ENCODE measurements around the gene IRX3. TPM values are rescaled to one million over a fixed set of nuclear protein-coding genes. Genes with fewer than 3 reads are reported as not detected.

The IRX3 gene
- total and polyA plus RNA-seq, 4 donors: 2.9 to 14.4 (median 7.0) TPM

DNA sequence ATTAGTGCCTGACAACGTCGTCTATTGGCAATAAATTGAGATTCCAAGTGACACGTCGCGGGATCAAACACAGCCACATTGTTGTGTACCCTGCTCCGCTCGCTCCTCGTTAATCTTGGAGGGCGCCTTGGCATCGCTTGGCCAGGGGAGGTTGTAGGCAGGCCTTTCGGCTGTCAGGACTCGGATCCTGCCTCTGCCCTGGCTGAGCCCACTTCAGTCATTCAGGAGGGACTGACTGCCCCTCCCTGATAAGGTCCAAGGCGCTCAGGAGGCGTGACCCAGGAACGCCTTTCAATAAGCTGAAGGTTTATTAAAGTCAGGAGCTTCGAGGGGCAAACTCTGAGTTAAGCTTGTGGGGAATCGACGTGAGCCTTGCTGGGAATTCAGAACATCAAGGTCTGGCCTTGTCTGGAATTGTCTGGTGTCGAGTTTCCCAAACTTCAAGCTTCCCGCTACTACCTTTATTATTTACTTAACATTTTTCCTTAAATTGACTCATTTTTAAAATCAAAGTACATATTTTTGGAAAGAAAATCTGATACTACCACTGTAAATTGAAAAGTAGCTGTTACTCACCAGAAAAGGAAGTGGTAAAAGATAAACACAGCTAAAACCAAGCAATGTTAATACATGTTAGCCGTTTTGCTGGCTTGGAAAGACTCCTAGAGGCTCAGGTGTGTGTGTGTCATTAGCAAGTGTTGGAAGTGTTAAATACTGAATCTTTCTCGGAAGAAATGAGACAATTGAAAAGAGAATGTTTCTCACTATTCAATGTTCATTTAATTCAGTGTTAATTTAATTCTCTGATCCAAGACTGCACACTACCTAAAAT lies 5.3 kb upstream of the IRX3 start:
- H3K36me3 ChIP-seq (ENCODE audit: control insufficient read depth, insufficient read depth, low read length): no peaks in the 10 kb centered on the region
- H3K27me3 ChIP-seq (ENCODE audit: control insufficient read depth, insufficient read depth, low read length): peaks cover 69% of the 10 kb centered on the region
- no peaks in the 10 kb centered on the region for H3K9me3 ChIP-seq (ENCODE audit: control insufficient read depth, insufficient read depth, low read length)
- WGBS (ENCODE audit: insufficient coverage): 32% methylated on average over 17 of the region's 22 CpGs
- peak in 2 of 6 donors; percentile 10 to 17 for DNase-seq (ENCODE audit: low read depth in 4 of 6, low spot score in 6 of 6)
- H3K27ac ChIP-seq (ENCODE audit: low read depth, low read length): no peak overlapping the region
- peaks cover 38% of the 10 kb centered on the region for H3K4me1 ChIP-seq (ENCODE audit: control insufficient read depth, insufficient read depth, low read length)
- H3K4me3 ChIP-seq (ENCODE audit: low read depth, low read length): no peak overlapping the region

DNA sequence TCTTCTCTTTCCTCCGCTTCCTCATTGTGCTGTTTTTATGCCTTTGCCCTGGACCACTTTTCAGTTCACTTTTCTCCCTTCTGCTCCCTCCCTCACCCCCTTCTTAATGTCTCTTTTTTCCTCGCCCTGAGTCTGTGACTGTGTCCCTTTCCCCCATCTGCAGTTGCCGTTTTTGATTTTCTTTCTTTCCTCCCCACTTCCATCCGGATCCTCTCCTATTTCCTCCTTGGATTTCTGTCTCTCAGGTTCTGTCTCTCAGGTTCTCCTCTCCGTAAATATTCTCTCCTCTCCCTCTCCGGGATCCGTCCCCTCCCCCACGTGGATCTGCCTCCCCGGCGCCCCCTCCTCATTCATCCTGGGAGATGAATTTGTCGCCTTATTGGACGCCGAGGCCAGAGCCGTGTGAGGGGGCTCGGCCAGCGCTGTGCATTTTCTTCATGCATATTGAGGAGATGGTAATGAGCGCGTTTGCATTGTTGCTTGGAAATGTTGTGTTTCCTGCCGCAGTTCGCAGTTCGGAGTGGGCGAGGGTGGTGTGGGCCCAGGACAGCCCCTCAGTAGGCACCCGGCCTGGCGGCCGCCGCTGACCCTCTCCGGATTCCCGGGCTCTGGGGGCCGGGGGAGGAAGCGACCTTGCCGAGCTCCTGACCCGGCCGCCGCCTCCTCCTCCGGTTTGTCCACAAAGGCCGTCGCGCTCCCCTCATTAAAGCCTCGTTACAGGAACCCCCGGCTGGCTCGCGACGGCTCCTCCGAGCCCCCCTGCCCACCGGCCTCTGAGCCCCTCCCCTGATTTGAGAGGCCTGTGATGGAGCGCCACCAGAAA lies 4.5 kb upstream of the IRX3 start:
- Histone ChIP-seq H3K9me3 (ENCODE audit: control insufficient read depth, insufficient read depth, low read length) (no peaks in the 10 kb centered on the region), H3K27me3 (ENCODE audit: control insufficient read depth, insufficient read depth, low read length) (peaks cover 77% of the 10 kb centered on the region)

DNA sequence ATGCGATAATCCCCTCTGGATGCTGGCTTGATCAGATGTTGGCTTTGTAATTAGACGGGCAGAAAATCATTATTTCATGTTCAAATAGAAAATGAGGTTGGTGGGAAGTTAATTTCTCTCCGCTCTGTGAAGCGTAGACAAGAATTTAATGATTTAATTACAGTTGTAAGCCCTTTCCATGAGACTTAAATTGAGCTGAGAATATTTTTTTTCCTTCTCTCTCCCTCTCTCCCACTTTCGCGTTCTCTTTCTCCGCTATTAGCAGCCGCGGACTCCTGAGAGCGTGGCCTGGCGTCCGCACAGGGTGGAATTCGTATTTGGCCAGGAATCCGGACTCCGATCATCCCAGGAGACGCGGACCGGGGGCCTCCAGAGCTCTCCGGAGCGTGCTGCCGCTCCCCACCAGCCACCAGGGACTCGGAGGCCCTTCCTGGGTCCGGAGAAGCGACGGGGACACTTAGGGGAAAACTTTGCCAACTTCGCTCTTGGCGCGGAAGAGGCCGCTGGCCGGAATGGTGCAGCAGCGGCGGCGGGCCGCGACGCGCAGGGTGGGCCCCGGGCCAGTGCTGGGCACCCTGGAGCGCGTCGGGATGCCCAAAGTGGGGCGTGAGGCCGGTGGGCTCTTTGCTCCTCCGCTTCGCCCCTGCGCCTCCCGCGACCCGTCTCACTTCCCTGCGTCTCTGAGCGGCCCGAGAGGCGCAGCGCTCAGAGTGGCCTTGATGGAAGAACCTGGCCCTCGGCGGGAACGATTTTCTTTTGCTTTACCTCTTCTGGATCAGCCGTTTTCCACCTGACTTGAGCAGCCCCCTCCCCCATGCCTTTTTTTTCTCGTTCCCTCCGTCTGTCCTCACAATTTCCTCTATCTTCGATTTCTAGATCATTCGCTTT lies 3.6 kb upstream of the IRX3 start:
- H3K27me3 ChIP-seq (ENCODE audit: control insufficient read depth, insufficient read depth, low read length): peaks cover 80% of the 10 kb centered on the region
- no peak overlapping the region for H3K27ac ChIP-seq (ENCODE audit: low read depth, low read length)
- H3K36me3 ChIP-seq (ENCODE audit: control insufficient read depth, insufficient read depth, low read length): no peaks in the 10 kb centered on the region
- peak in 2 of 6 donors; percentile 50 to 66 for DNase-seq (ENCODE audit: low read depth in 4 of 6, low spot score in 6 of 6)
- WGBS (ENCODE audit: insufficient coverage): 2% methylated on average over 58 of the region's 62 CpGs
- peaks cover 49% of the 10 kb centered on the region for H3K4me1 ChIP-seq (ENCODE audit: control insufficient read depth, insufficient read depth, low read length)
- H3K9me3 ChIP-seq (ENCODE audit: control insufficient read depth, insufficient read depth, low read length): no peaks in the 10 kb centered on the region
- no peak overlapping the region for H3K4me3 ChIP-seq (ENCODE audit: low read depth, low read length)

More for the DNA sequence above, 4.5 kb upstream of the IRX3 start:
- 7% methylated on average over 40 of the region's 46 CpGs for WGBS (ENCODE audit: insufficient coverage)
- Histone ChIP-seq H3K4me1 (ENCODE audit: control insufficient read depth, insufficient read depth, low read length) (peaks cover 45% of the 10 kb centered on the region), H3K27ac (ENCODE audit: low read depth, low read length) (no peak overlapping the region), H3K36me3 (ENCODE audit: control insufficient read depth, insufficient read depth, low read length) (no peaks in the 10 kb centered on the region), H3K4me3 (ENCODE audit: low read depth, low read length) (no peak overlapping the region)
- peak in 2 of 6 donors; percentile 41 to 47 for DNase-seq (ENCODE audit: low read depth in 4 of 6, low spot score in 6 of 6)

DNA sequence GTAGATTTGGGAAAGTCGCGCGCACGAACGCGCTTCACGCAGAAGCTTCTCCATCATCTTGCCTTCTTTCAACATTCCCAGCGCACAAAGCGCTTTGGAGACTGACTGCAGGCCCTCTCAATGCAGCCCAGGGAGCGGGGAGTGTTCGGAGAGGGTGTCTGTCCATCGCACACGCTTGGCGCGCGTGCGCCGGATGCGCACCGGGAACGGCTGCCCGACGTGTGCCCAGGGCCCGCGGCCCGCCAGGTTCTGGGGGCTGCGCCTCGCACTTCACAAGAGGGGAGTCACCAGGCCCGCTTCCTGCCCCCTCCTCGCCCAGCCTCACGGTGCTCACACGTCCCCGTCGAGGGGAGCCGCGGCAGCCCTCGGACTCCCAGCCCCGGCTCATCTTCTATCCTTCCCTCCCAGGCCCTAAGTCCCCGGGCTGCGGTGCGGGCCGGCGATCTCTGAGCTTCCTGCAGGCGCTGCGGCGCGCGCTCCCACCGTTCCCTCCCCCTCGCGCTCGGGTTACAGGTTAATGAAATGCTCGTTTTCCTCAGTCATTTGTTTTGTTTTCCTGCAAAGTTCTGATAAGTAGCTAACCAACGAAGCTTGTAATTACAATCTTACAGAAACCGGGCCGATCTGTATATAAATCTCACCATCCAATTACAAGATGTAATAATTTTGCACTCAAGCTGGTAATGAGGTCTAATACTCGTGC lies 2.8 kb upstream of the IRX3 start:
- no peaks in the 10 kb centered on the region for H3K9me3 ChIP-seq (ENCODE audit: control insufficient read depth, insufficient read depth, low read length)
- H3K4me1 ChIP-seq (ENCODE audit: control insufficient read depth, insufficient read depth, low read length): peaks cover 52% of the 10 kb centered on the region
- H3K27me3 ChIP-seq (ENCODE audit: control insufficient read depth, insufficient read depth, low read length): peaks cover 87% of the 10 kb centered on the region
- no peak overlapping the region for H3K27ac ChIP-seq (ENCODE audit: low read depth, low read length)
- peak in 2 of 6 donors; percentile 46 to 60 for DNase-seq (ENCODE audit: low read depth in 4 of 6, low spot score in 6 of 6)
- no peak overlapping the region for H3K4me3 ChIP-seq (ENCODE audit: low read depth, low read length)
- no peaks in the 10 kb centered on the region for H3K36me3 ChIP-seq (ENCODE audit: control insufficient read depth, insufficient read depth, low read length)
- 9% methylated on average over 46 of the region's 57 CpGs for WGBS (ENCODE audit: insufficient coverage)

DNA sequence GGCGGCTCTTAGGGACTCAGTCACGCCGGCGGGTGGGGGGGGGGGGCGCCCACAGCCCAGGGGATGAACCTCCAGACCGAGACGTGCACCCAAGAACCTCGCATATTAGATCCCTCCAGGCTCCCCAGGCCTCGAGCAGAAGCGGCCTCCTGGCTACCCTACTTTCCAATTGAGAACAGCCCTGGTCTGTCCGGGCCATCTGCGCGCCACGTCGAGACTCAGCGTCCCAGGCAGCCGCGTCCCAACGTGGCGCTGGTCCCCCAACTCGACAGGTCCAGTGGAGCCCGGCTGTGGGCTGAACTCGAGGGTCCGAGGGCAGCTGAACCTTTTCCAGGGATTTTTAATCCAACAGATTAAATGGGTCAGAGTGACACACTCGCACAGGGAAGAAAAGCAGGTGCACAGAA lies 2.3 kb upstream of the IRX3 start:
- Histone ChIP-seq H3K4me1 (ENCODE audit: control insufficient read depth, insufficient read depth, low read length) (peaks cover 57% of the 10 kb centered on the region), H3K27me3 (ENCODE audit: control insufficient read depth, insufficient read depth, low read length) (peaks cover 86% of the 10 kb centered on the region)

DNA sequence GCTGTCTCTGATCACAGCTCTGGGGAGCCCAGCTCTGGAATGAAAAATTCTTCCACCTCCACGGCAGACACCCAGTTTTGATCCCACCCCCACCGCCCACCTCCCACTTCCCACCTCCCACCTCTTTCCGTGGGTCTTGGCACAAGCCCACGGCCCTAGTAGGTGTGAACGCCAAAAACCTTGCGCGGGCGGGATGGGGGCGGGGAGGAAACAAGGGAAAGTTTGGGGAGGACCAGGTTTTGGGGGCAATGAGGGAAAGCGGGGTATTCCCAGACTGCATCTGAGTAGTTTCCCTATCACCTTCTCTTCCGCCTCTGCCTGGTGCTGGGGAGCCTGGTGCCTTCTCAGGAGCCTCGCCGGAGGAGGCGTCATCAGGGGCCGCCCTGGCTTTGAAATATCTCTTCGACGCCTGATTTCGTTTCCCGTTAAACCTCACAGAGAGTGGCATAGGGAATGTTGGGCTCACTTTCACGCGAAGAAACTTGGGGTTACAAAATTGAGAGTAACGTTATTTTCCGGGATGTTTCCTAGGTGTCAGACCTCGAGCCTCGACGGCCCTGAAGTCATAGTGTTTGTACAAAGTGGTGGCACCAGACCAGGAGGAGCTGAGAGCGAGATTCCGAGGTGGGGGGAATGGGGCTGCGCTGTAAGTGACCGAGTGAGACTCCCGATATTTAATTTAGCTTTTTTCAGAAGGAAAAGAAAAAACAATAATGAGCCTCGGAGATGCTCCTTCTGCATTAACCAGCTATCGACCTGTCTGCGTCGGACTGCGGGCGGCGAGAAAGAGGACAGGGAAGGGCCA lies 1.6 kb upstream of the IRX3 start:
- DNase-seq (ENCODE audit: low read depth in 4 of 6, low spot score in 6 of 6): peak in 2 of 6 donors; percentile 9 to 31
- 28% methylated on average over 28 of the region's 38 CpGs for WGBS (ENCODE audit: insufficient coverage)
- Histone ChIP-seq H3K36me3 (ENCODE audit: control insufficient read depth, insufficient read depth, low read length) (peaks cover 7% of the 10 kb centered on the region), H3K27me3 (ENCODE audit: control insufficient read depth, insufficient read depth, low read length) (peaks cover 89% of the 10 kb centered on the region), H3K9me3 (ENCODE audit: control insufficient read depth, insufficient read depth, low read length) (no peaks in the 10 kb centered on the region), H3K4me3 (ENCODE audit: low read depth, low read length) (no peak overlapping the region), H3K4me1 (ENCODE audit: control insufficient read depth, insufficient read depth, low read length) (peaks cover 59% of the 10 kb centered on the region), H3K27ac (ENCODE audit: low read depth, low read length) (no peak overlapping the region)

More for the DNA sequence above, 2.3 kb upstream of the IRX3 start:
- no peaks in the 10 kb centered on the region for H3K9me3 ChIP-seq (ENCODE audit: control insufficient read depth, insufficient read depth, low read length)
- WGBS (ENCODE audit: insufficient coverage): 7% methylated on average over 24 of the region's 25 CpGs
- H3K4me3 ChIP-seq (ENCODE audit: low read depth, low read length): no peak overlapping the region
- H3K27ac ChIP-seq (ENCODE audit: low read depth, low read length): no peak overlapping the region
- no peak for DNase-seq (ENCODE audit: low read depth in 4 of 6, low spot score in 6 of 6)
- H3K36me3 ChIP-seq (ENCODE audit: control insufficient read depth, insufficient read depth, low read length): peaks cover 3% of the 10 kb centered on the region

DNA sequence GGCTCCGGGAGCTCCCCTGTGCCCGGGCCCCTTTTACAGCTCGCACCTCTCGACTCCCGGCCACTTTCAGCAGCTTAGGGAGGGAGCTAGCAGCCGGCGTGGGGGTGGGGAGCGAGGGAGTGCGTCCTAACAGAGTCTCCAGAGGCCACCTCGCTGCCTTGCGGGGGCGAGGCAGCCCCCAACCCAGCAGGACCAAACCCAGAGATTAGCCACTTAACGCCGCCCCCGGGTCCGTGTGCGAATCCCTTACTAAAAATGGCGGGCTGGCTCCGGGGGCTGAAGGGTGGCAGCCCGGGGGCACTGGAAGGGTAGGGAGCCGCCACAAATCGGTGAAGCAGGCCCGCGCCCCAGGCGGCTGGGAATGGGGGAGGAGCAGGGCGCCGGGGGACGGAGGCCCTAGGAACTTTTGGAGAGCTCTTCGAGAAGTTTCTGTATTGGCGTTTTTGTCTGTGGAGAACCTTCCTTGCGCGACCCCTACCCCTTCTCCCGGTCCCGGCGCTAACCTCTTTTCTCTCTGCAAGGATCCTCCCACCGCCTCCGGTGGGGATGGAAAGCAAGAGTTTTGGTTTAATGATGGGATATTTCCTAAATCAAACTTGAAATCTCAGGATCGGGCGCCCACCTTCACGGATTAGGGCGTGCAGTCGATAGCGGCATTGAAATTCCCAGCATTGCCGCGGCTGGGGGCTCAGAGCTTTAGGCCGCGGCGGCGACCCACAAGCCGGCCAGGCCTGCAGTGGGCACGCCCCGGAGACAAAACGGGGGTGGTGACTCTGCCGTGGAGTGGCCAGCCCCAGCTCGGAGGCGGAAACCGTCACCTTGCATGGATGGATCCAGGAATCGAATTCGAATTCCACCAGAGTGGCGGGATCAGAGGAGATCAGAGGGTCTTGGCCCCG lies 793 bp upstream of the IRX3 start:
- H3K27ac ChIP-seq (ENCODE audit: low read depth, low read length): peak overlapping the region; percentile 10
- peaks cover 66% of the 10 kb centered on the region for H3K4me1 ChIP-seq (ENCODE audit: control insufficient read depth, insufficient read depth, low read length)
- no peaks in the 10 kb centered on the region for H3K9me3 ChIP-seq (ENCODE audit: control insufficient read depth, insufficient read depth, low read length)
- peaks cover 10% of the 10 kb centered on the region for H3K36me3 ChIP-seq (ENCODE audit: control insufficient read depth, insufficient read depth, low read length)
- peak in 2 of 6 donors; percentile 6 to 20 for DNase-seq (ENCODE audit: low read depth in 4 of 6, low spot score in 6 of 6)
- peaks cover 92% of the 10 kb centered on the region for H3K27me3 ChIP-seq (ENCODE audit: control insufficient read depth, insufficient read depth, low read length)
- peak overlapping the region; percentile 47 for H3K4me3 ChIP-seq (ENCODE audit: low read depth, low read length)
- WGBS (ENCODE audit: insufficient coverage): 8% methylated on average over 46 of the region's 61 CpGs

DNA sequence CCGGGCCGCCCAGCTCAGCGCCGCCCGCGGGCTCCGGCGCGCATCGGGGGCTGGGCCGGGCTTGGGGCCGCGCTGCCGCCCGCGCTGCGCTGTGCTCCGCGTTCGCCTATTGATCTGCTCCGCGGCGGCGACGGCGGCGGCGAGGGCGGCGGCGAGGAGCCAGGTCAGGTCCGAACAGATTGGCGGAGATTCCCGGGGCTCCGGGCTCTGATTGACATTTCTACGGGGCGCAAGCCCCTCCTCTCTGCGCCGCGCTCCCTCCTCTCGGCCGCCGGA lies 559 bp downstream of the IRX3 start:
- peaks cover 68% of the 10 kb centered on the region for H3K4me1 ChIP-seq (ENCODE audit: control insufficient read depth, insufficient read depth, low read length)
- H3K9me3 ChIP-seq (ENCODE audit: control insufficient read depth, insufficient read depth, low read length): no peaks in the 10 kb centered on the region
- peak overlapping the region; percentile 61 for H3K4me3 ChIP-seq (ENCODE audit: low read depth, low read length)
- peak overlapping the region; percentile 90 for H3K27ac ChIP-seq (ENCODE audit: low read depth, low read length)
- H3K27me3 ChIP-seq (ENCODE audit: control insufficient read depth, insufficient read depth, low read length): peaks cover 94% of the 10 kb centered on the region
- DNase-seq (ENCODE audit: low read depth in 4 of 6, low spot score in 6 of 6): no peak
- H3K36me3 ChIP-seq (ENCODE audit: control insufficient read depth, insufficient read depth, low read length): peaks cover 16% of the 10 kb centered on the region
- WGBS (ENCODE audit: insufficient coverage): 0% methylated on average over 43 of the region's 43 CpGs
